Measurements from ENCODE around the gene PHACTR1. TPM values are rescaled to one million over a fixed set of nuclear protein-coding genes. Genes with fewer than 3 reads are reported as not detected.
A peak's percentile ranks its signal among the peaks of the same experiment; 100 is the strongest.

The PHACTR1 gene
- total RNA-seq, 2 donors from 2014 or later = 0.14 to 1.6 TPM

DNA sequence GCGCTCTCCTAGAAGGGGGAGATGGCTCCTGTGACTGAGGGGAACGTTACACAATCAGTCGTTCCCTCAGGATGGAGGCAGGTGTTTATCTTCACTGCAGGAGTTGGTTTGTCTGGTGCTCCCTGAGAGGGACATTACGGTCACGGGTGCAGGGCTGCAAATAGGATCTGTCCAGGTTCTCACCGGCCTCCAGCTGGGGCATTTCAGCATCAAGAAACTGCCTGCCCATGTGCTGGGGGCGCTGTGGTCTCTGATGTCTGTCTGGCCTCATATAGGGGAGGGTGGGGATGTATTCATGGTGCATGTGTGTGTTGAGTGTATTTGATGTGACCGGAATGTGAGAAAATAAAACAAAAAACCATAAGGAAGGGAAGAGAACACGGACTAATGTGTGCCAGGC lies 534.7 kb downstream of the PHACTR1 start:
- Mint-ChIP-seq H3K27ac (no peak overlapping the region), H3K27me3 (peaks cover 10 to 14% of the 10 kb centered on the region in 2 donors), H3K4me1 (ENCODE audit: low read depth in 2 of 2) (no peaks in the 10 kb centered on the region), H3K36me3 (no peaks in the 10 kb centered on the region), H3K9me3 (no peaks in the 10 kb centered on the region), H3K4me3 (no peak overlapping the region)
- no peak for DNase-seq (ENCODE audit: low spot score)
- ATAC-seq = no peak

GRCh38 chr6:13252790-13253189 lies 536.2 kb downstream of the PHACTR1 start:
- ATAC-seq = no peak
- peaks cover 10 to 14% of the 10 kb centered on the region in 2 donors for H3K27me3 Mint-ChIP-seq
- no peak overlapping the region for H3K27ac Mint-ChIP-seq
- DNase-seq (ENCODE audit: low spot score) = no peak
- no peaks in the 10 kb centered on the region for H3K4me1 Mint-ChIP-seq (ENCODE audit: low read depth in 2 of 2)
- peaks cover 5% of the 10 kb centered on the region for H3K36me3 Mint-ChIP-seq
- no peaks in the 10 kb centered on the region for H3K9me3 Mint-ChIP-seq
- H3K4me3 Mint-ChIP-seq = no peak overlapping the region

DNA sequence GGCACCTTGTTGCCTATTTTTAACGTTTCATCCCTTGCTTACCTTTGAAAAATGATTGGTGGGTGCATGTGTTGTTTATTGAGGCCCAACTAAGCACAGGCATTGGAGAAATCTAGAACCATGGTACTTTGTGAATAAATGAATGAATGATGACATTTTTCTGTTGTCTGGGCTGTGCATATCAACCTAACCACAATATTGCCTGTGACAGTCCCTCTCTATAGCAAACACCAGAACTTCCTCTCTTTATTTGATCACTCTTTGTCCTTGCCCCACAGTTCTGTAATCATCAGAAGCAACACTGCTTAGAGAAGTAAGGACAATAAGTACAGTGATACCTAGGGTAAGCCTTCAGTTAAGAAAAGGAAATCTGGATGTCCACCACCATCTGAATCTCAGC lies 536.7 kb downstream of the PHACTR1 start:
- Mint-ChIP-seq H3K4me1 (ENCODE audit: low read depth in 2 of 2) (no peaks in the 10 kb centered on the region), H3K27ac (no peak overlapping the region)
- ATAC-seq = no peak

DNA sequence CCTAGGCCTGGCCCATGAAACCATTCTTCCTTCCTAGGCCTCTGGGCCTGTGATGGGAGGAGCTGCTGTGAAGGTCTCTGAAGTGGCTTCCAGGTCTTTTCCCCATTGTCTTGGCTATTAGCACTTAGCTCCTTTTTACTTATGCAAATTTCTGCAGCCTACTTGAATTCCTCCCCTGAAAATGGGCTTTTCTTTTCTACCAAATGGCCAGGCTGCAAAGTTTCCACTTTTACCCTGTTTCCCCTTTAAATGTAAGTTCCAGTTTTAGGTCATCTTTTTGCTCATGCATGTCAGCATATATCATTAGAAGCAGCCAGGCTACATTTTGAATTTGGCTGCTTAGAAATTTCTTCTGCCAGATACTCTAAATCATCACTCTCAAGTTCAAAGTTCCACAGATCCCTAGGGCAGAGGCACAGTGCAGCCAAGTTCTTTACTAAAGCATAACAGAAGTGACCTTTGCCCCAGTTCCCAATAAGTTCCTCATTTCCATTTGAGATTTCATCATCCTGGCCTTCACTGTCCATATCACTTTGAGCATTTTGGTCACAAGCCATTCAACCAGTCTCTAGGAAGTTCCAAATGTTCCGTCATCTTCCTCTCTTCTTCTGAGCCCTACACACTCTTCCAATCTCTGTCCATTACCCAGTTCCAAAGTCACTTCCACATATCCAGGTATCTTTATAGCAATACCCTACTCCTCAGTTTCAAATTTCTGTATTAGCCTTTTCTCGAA lies 539.9 kb downstream of the PHACTR1 start:
- DNase-seq (ENCODE audit: low spot score) = no peak
- H3K27ac Mint-ChIP-seq = no peak overlapping the region
- no peaks in the 10 kb centered on the region for H3K9me3 Mint-ChIP-seq
- peaks cover under 1 to 6% of the 10 kb centered on the region in 2 donors for H3K27me3 Mint-ChIP-seq
- ATAC-seq = no peak
- no peak overlapping the region for H3K4me3 Mint-ChIP-seq
- peaks cover 5% of the 10 kb centered on the region for H3K36me3 Mint-ChIP-seq
- H3K4me1 Mint-ChIP-seq (ENCODE audit: low read depth in 2 of 2) = no peaks in the 10 kb centered on the region

More for the DNA sequence above, 536.7 kb downstream of the PHACTR1 start:
- Mint-ChIP-seq H3K27me3 (peaks cover 7 to 9% of the 10 kb centered on the region in 2 donors), H3K36me3 (peaks cover 5% of the 10 kb centered on the region), H3K9me3 (no peaks in the 10 kb centered on the region), H3K4me3 (no peak overlapping the region)
- DNase-seq (ENCODE audit: low spot score) = no peak

- no peak overlapping the region for H3K27ac Mint-ChIP-seq
- no peak overlapping the region for H3K4me3 Mint-ChIP-seq
- H3K4me1 Mint-ChIP-seq (ENCODE audit: low read depth in 2 of 2) = no peaks in the 10 kb centered on the region
- ATAC-seq = no peak
- DNase-seq (ENCODE audit: low spot score) = no peak
- peaks cover 0 to 3% of the 10 kb centered on the region in 2 donors for H3K27me3 Mint-ChIP-seq
- peaks cover 5% of the 10 kb centered on the region for H3K36me3 Mint-ChIP-seq
- no peaks in the 10 kb centered on the region for H3K9me3 Mint-ChIP-seq
Measured at GRCh38 chr6:13259393-13259792, 542.8 kb downstream of the PHACTR1 start.

DNA sequence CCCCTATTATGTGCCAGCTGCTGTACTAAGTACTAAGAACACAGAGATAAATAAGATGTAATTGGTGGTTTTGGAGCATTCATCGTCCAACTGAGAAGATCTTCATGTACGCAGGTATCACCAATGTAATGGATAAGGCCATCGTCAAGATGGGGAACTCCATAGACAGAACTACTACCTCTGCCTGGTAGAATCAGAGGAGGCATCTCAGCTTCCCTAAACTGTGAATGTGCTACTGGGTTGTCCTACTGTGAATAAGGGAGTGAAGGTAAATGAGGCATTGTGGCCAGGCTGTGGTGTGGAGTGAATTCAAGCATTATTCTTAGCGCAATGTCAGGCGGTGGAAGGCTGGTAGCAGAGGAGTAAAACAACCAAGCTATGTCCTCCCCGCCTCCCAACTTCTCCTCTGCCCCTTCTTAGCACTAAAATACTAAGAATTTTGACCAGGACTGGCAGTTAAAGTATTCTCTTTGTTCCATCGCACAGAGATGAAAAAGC lies 543.6 kb downstream of the PHACTR1 start:
- H3K27ac Mint-ChIP-seq = no peak overlapping the region
- peaks cover 5% of the 10 kb centered on the region for H3K36me3 Mint-ChIP-seq

GRCh38 chr6:13260831-13261230 lies 544.3 kb downstream of the PHACTR1 start:
- no peak overlapping the region for H3K4me3 Mint-ChIP-seq
- no peaks in the 10 kb centered on the region for H3K4me1 Mint-ChIP-seq (ENCODE audit: low read depth in 2 of 2)
- no peak for ATAC-seq
- H3K27me3 Mint-ChIP-seq = peaks cover 0 to 3% of the 10 kb centered on the region in 2 donors
- peaks cover 5% of the 10 kb centered on the region for H3K36me3 Mint-ChIP-seq
- H3K27ac Mint-ChIP-seq = no peak overlapping the region
- DNase-seq (ENCODE audit: low spot score) = no peak
- H3K9me3 Mint-ChIP-seq = no peaks in the 10 kb centered on the region

More for the DNA sequence above, 543.6 kb downstream of the PHACTR1 start:
- no peaks in the 10 kb centered on the region for H3K9me3 Mint-ChIP-seq
- DNase-seq (ENCODE audit: low spot score) (no peak), ATAC-seq (no peak)
- H3K27me3 Mint-ChIP-seq = peaks cover 0 to 3% of the 10 kb centered on the region in 2 donors
- no peaks in the 10 kb centered on the region for H3K4me1 Mint-ChIP-seq (ENCODE audit: low read depth in 2 of 2)
- H3K4me3 Mint-ChIP-seq = no peak overlapping the region

DNA sequence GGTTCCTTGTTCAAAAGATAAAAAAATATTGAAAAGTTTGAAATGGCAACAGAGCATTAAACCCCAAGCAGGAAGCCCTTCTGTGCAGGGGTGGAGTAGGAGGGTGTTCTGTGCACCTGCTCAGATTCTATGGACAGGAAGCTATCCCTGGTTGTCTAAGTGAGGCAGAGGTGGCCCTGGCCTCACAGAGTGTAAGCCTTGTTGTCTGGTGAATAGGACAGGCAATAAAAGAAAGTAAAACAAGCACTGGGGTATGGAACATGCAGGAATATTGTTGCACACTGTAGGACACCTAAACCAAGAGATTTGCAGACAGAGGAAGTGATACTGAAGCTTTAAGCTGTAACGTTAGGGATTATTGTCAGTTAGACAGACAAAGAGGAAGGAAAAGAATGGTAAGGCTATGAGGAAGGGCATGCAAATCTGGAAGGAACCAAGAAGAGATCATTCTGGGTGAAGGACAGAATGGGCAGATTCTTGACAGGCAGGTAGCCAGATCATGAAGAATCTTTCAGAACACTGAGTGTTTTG lies 545.0 kb downstream of the PHACTR1 start:
- ATAC-seq (no peak), DNase-seq (ENCODE audit: low spot score) (no peak)
- H3K27ac Mint-ChIP-seq = no peak overlapping the region
- no peaks in the 10 kb centered on the region for H3K9me3 Mint-ChIP-seq
- no peaks in the 10 kb centered on the region for H3K4me1 Mint-ChIP-seq (ENCODE audit: low read depth in 2 of 2)
- peaks cover 3% of the 10 kb centered on the region for H3K36me3 Mint-ChIP-seq
- peaks cover 0 to 5% of the 10 kb centered on the region in 2 donors for H3K27me3 Mint-ChIP-seq
- no peak overlapping the region for H3K4me3 Mint-ChIP-seq

- no peak overlapping the region for H3K27ac Mint-ChIP-seq
- no peaks in the 10 kb centered on the region for H3K4me1 Mint-ChIP-seq (ENCODE audit: low read depth in 2 of 2)
- peaks cover 0 to 5% of the 10 kb centered on the region in 2 donors for H3K27me3 Mint-ChIP-seq
- no peak overlapping the region for H3K4me3 Mint-ChIP-seq
- no peaks in the 10 kb centered on the region for H3K9me3 Mint-ChIP-seq
- no peaks in the 10 kb centered on the region for H3K36me3 Mint-ChIP-seq
- ATAC-seq = no peak
- no peak for DNase-seq (ENCODE audit: low spot score)
Measured at GRCh38 chr6:13262302-13263230, 546.0 kb downstream of the PHACTR1 start.

DNA sequence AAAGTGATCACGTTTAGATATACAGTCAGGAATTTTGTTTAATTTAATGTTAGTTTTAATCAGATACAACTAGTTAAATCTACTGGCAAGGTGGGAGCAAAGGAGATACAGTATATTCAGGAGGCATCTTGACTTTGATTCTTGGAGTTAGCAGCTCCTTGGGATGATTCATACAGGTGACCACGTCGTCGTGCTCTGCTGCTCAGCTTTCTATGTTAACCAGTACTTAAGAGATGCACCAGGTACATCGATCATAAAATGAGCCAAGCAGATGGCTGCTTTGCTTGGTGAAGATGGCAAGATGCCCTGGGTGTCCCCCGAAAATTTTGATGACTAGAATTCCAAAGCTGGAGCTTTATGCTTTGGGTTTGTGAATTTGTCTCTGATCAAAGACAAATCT lies 547.1 kb downstream of the PHACTR1 start:
- H3K36me3 Mint-ChIP-seq = no peaks in the 10 kb centered on the region
- ATAC-seq = no peak
- DNase-seq (ENCODE audit: low spot score) = no peak
- H3K27me3 Mint-ChIP-seq = peaks cover 0 to 5% of the 10 kb centered on the region in 2 donors
- H3K4me1 Mint-ChIP-seq (ENCODE audit: low read depth in 2 of 2) = no peaks in the 10 kb centered on the region
- no peak overlapping the region for H3K27ac Mint-ChIP-seq
- no peaks in the 10 kb centered on the region for H3K9me3 Mint-ChIP-seq
- no peak overlapping the region for H3K4me3 Mint-ChIP-seq

DNA sequence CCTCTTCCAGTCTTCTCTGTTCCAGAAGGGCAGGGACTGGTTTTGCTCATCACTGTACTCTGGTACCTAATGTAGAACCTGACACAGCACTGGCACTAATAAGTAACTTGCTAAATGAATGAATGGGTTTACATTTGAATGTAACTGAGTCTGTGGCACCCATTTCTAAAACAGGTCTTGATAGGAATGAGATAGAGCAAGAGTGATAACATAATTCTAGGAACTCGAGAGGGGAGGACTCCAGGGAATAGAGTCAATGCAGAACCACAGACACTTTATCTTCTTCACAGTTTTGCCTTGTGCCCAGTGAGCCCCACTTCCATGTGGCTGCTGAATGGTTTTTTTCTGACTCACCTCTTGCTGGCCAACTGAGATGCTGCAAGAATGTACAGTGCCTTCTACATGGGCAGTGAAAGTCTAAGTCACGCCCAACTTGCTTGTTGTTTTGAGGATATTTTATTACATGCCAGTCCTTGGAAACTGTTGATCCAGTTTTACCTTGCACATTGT lies 550.6 kb downstream of the PHACTR1 start:
- H3K9me3 Mint-ChIP-seq = no peaks in the 10 kb centered on the region
- no peaks in the 10 kb centered on the region for H3K36me3 Mint-ChIP-seq
- H3K27ac Mint-ChIP-seq = no peak overlapping the region
- peak overlapping the region; percentile 13 for H3K4me3 Mint-ChIP-seq
- DNase-seq (ENCODE audit: low spot score) (no peak), ATAC-seq (peak; percentile 55 to 80)
- H3K4me1 Mint-ChIP-seq (ENCODE audit: low read depth in 2 of 2) = peaks cover 0 to 1% of the 10 kb centered on the region in 2 donors
- peaks cover 8 to 10% of the 10 kb centered on the region in 2 donors for H3K27me3 Mint-ChIP-seq

DNA sequence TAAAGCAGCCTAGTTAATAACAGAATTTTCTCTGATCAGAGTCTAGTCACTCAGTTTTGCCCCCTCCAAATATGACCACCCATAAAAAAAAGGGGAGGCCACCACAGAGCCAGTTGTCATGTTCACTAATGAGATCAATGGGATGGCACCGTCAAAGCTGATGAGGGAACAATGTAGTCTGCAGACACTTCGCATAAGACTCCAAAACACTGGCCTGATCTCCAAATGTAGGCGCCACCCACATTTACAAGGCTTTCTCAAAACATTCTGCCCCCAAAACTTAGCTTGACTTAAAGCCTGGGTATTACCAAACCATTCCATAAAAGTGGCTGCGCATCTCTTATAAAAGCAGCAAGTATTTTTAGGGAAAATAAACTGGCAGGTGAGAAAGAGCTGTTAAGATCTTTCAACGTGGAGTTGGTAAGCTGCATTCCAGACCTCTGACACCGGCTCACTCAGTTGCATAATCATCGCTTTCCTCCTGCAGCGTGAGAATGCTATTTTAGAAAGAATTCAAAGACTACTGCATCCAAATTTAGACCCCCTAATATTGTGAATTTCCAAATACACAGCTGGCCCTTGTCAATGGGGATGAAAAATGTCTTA lies 552.4 kb downstream of the PHACTR1 start:
- ATAC-seq = no peak
- Mint-ChIP-seq H3K4me1 (ENCODE audit: low read depth in 2 of 2) (peaks cover 11 to 12% of the 10 kb centered on the region in 2 donors), H3K27ac (no peak overlapping the region)

More for the DNA sequence above, 552.4 kb downstream of the PHACTR1 start:
- no peak for DNase-seq (ENCODE audit: low spot score)
- H3K36me3 Mint-ChIP-seq = no peaks in the 10 kb centered on the region
- H3K27me3 Mint-ChIP-seq = peaks cover 13 to 14% of the 10 kb centered on the region in 2 donors
- no peak overlapping the region for H3K4me3 Mint-ChIP-seq
- H3K9me3 Mint-ChIP-seq = no peaks in the 10 kb centered on the region

All from natural killer cell treated with Interleukin-12 subunit alpha and Interleukin-12 subunit beta and Interleukin-15 and Interleukin-18, amount 100 ng/mL, for 72 hours (primary cell).